ENCODE data around the gene ARHGEF10L. TPM values are rescaled to one million over a fixed set of nuclear protein-coding genes. Genes with fewer than 3 reads are reported as not detected.

The ARHGEF10L gene
- total and polyA plus RNA-seq, 4 donors = 15.0 to 43.4 (median 24.3) TPM

GRCh38 chr1:17494114-17494729 is 45.3 kb upstream of the ARHGEF10L start:
- Histone ChIP-seq H3K27me3 (ENCODE audit: control insufficient read depth in 3 of 3, insufficient read depth in 3 of 3, low read length in 2 of 3) (no peaks in the 10 kb centered on the region), H3K9me3 (ENCODE audit: control insufficient read depth in 4 of 4, insufficient read depth in 3 of 4, low read length in 3 of 4) (no peaks in the 10 kb centered on the region), H3K9ac (ENCODE audit: insufficient read depth in 1 of 2, low read length in 2 of 2) (no peak overlapping the region), H3K36me3 (ENCODE audit: control insufficient read depth in 4 of 4, insufficient read depth in 4 of 4, low read length in 4 of 4) (no peaks in the 10 kb centered on the region), H3K4me1 (ENCODE audit: control insufficient read depth in 5 of 5, insufficient read depth in 5 of 5, low read length in 5 of 5) (no peaks in the 10 kb centered on the region), H3K27ac (ENCODE audit: low read depth in 1 of 2, low read length in 1 of 2) (no peak overlapping the region), H3K4me3 (no peak overlapping the region)
- WGBS, 2 donors = 19 to 20% methylated on average over 5 of the region's 5 CpGs
- peak; percentile 66 for ATAC-seq (ENCODE audit: insufficient read depth, low FRiP score)
- peak; percentile 53 for TF ChIP-seq CTCF (IDR thresholded peaks at IDR 0.05; ENCODE audit: control extremely low read depth, extremely low read depth)
- DNase-seq = peak in 2 of 3 donors; percentile 45 to 62

GRCh38 chr1:17496419-17496818 is 43.1 kb upstream of the ARHGEF10L start:
- Histone ChIP-seq H3K27me3 (ENCODE audit: control insufficient read depth in 3 of 3, insufficient read depth in 3 of 3, low read length in 2 of 3) (no peaks in the 10 kb centered on the region), H3K4me3 (no peak overlapping the region), H3K36me3 (ENCODE audit: control insufficient read depth in 4 of 4, insufficient read depth in 4 of 4, low read length in 4 of 4) (no peaks in the 10 kb centered on the region), H3K9me3 (ENCODE audit: control insufficient read depth in 4 of 4, insufficient read depth in 3 of 4, low read length in 3 of 4) (no peaks in the 10 kb centered on the region), H3K27ac (ENCODE audit: low read depth in 1 of 2, low read length in 1 of 2) (no peak overlapping the region), H3K4me1 (ENCODE audit: control insufficient read depth in 5 of 5, insufficient read depth in 5 of 5, low read length in 5 of 5) (no peaks in the 10 kb centered on the region), H3K9ac (ENCODE audit: insufficient read depth in 1 of 2, low read length in 2 of 2) (no peak overlapping the region)
- WGBS, 2 donors = 78 to 83% methylated on average over 4 of the region's 4 CpGs
- ATAC-seq (ENCODE audit: insufficient read depth, low FRiP score) = no peak
- TF ChIP-seq CTCF (IDR thresholded peaks at IDR 0.05; ENCODE audit: control extremely low read depth, extremely low read depth) = no peak
- no peak for DNase-seq

GRCh38 chr1:17498214-17498613 is 41.3 kb upstream of the ARHGEF10L start:
- H3K4me1 ChIP-seq (ENCODE audit: control insufficient read depth in 5 of 5, insufficient read depth in 5 of 5, low read length in 5 of 5) = no peaks in the 10 kb centered on the region
- no peak overlapping the region for H3K27ac ChIP-seq (ENCODE audit: low read depth in 1 of 2, low read length in 1 of 2)
- no peak overlapping the region for H3K9ac ChIP-seq (ENCODE audit: insufficient read depth in 1 of 2, low read length in 2 of 2)
- H3K9me3 ChIP-seq (ENCODE audit: control insufficient read depth in 4 of 4, insufficient read depth in 3 of 4, low read length in 3 of 4) = no peaks in the 10 kb centered on the region
- ATAC-seq (ENCODE audit: insufficient read depth, low FRiP score) = no peak
- TF ChIP-seq CTCF (IDR thresholded peaks at IDR 0.05; ENCODE audit: control extremely low read depth, extremely low read depth) = no peak
- whole genome bisulfite sequencing, 2 donors = 47 to 58% methylated on average over 4 of the region's 4 CpGs
- no peaks in the 10 kb centered on the region for H3K27me3 ChIP-seq (ENCODE audit: control insufficient read depth in 3 of 3, insufficient read depth in 3 of 3, low read length in 2 of 3)
- no peak overlapping the region for H3K4me3 ChIP-seq
- H3K36me3 ChIP-seq (ENCODE audit: control insufficient read depth in 4 of 4, insufficient read depth in 4 of 4, low read length in 4 of 4) = no peaks in the 10 kb centered on the region
- no peak for DNase-seq

GRCh38 chr1:17502326-17502778 is 37.1 kb upstream of the ARHGEF10L start:
- Histone ChIP-seq H3K36me3 (ENCODE audit: control insufficient read depth in 4 of 4, insufficient read depth in 4 of 4, low read length in 4 of 4) (no peaks in the 10 kb centered on the region), H3K9ac (ENCODE audit: insufficient read depth in 1 of 2, low read length in 2 of 2) (no peak overlapping the region), H3K27me3 (ENCODE audit: control insufficient read depth in 3 of 3, insufficient read depth in 3 of 3, low read length in 2 of 3) (no peaks in the 10 kb centered on the region), H3K9me3 (ENCODE audit: control insufficient read depth in 4 of 4, insufficient read depth in 3 of 4, low read length in 3 of 4) (no peaks in the 10 kb centered on the region), H3K4me3 (no peak overlapping the region), H3K27ac (ENCODE audit: low read depth in 1 of 2, low read length in 1 of 2) (no peak overlapping the region), H3K4me1 (ENCODE audit: control insufficient read depth in 5 of 5, insufficient read depth in 5 of 5, low read length in 5 of 5) (no peaks in the 10 kb centered on the region)
- peak; percentile 62 for TF ChIP-seq CTCF (IDR thresholded peaks at IDR 0.05; ENCODE audit: control extremely low read depth, extremely low read depth)
- ATAC-seq (ENCODE audit: insufficient read depth, low FRiP score) (peak; percentile 72), DNase-seq (peak; percentile 77 to 82 (median 81))
- 2 to 3% methylated on average over 12 of the region's 12 CpGs for WGBS, 2 donors

Measured in lung (tissue), 12 donors.